ENCODE results near the gene C2CD5.
A peak's percentile ranks its signal among the peaks of the same experiment; 100 is the strongest.

Gene C2CD5, protein sequence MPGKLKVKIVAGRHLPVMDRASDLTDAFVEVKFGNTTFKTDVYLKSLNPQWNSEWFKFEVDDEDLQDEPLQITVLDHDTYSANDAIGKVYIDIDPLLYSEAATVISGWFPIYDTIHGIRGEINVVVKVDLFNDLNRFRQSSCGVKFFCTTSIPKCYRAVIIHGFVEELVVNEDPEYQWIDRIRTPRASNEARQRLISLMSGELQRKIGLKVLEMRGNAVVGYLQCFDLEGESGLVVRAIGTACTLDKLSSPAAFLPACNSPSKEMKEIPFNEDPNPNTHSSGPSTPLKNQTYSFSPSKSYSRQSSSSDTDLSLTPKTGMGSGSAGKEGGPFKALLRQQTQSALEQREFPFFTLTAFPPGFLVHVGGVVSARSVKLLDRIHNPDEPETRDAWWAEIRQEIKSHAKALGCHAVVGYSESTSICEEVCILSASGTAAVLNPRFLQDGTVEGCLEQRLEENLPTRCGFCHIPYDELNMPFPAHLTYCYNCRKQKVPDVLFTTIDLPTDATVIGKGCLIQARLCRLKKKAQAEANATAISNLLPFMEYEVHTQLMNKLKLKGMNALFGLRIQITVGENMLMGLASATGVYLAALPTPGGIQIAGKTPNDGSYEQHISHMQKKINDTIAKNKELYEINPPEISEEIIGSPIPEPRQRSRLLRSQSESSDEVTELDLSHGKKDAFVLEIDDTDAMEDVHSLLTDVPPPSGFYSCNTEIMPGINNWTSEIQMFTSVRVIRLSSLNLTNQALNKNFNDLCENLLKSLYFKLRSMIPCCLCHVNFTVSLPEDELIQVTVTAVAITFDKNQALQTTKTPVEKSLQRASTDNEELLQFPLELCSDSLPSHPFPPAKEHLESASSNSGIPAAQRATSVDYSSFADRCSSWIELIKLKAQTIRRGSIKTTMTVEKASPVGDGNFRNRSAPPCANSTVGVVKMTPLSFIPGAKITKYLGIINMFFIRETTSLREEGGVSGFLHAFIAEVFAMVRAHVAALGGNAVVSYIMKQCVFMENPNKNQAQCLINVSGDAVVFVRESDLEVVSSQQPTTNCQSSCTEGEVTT

DNA sequence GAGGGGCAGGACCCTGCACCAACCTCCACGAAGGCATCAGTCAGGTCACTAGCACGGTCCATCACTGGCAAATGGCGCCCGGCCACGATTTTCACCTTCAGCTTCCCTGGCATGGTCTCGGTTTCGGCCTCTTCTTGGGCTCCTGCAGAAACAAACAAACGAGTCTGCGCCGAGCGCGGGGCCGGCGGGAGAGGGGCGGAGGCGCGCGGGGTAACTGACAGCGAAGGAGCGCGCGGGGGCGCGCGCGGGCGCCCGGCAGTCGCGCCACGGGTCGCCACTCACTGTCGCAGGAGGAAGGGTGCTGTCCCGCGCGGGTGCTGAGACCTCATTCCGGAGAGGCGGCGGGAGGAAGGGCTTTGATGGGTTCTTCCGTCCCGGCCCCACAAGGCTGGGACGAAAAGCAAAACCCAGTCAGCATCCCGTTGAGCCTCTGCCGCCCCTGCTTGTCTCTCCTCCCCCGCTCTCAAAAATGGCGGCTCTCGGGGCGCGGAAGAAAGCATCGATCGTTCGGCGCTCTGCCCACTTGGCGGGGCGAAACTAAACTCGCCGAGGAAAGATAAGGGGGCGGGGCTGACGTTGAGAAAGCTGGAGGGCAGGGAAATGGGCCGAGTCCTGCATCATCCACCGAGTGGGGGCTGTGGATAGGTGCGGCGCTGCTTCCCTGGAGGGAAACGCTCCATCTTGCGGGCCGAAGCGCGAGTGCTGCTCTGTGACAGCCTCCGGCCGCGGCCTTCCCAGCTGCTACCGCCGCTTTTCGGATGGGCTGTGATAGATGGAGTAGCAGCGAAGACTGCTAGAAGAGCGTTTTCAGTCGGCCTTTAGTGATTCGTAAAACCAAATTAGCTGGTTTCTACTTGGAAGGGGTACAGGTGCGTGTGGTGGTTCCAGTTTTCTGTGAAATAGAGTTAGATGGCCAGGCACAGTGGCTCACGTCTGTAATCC, at the start of gene C2CD5:
Gene C2CD5, minus strand, starts transcription at position 505 of the 942 bp plus-strand sequence. Its CDS starts 392 bp downstream, at position 113.
- peak; percentile 95 for DNase-seq (ENCODE audit: extremely low read depth, insufficient read length)
- no peak for TF ChIP-seq CTCF (IDR thresholded peaks at IDR 0.05; ENCODE audit: insufficient read depth, low read length, poor library complexity, severe bottlenecking)
- Histone ChIP-seq H3K36me3 (ENCODE audit: control insufficient read depth, insufficient read depth, low read length) (no peaks in the 10 kb centered on the region), H3K27me3 (replicated peaks; ENCODE audit: control insufficient read depth, insufficient read depth, low read length) (no peaks in the 10 kb centered on the region), H3K4me3 (replicated peaks; ENCODE audit: low read depth, low read length) (peak within 1 kb of the TSS; percentile 80)

- no peak overlapping the region for H3K4me3 ChIP-seq (replicated peaks; ENCODE audit: low read depth, low read length)
- no peaks in the 10 kb centered on the region for H3K27me3 ChIP-seq (replicated peaks; ENCODE audit: control insufficient read depth, insufficient read depth, low read length)
- TF ChIP-seq CTCF (IDR thresholded peaks at IDR 0.05; ENCODE audit: insufficient read depth, low read length, poor library complexity, severe bottlenecking), result no peak
- H3K36me3 ChIP-seq (ENCODE audit: control insufficient read depth, insufficient read depth, low read length), result no peaks in the 10 kb centered on the region
- DNase-seq (ENCODE audit: extremely low read depth, insufficient read length), result no peak
Measured at GRCh38 chr12:22593864-22594263, 49.5 kb upstream of the C2CD5 start.

DNA sequence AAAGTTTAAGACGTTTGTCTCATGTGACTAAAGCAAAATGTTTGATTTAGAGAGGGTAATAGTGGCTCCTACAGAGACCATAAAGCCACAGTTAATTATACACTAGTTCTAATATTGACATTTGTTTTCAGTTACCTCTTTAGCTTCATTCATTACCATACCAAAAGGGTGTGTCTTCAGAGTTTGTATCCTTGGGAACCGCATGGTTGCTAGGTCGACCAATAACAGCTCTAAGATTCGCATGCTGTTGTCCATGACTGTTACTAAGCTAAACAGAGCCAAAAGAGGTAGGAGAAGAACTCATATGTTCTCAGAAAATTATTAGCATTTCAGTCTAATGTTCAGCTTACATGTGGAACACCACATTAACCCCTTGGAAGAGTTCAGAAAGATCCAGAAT, 44.5 kb upstream of the C2CD5 start:
- Histone ChIP-seq H3K27me3 (replicated peaks; ENCODE audit: control insufficient read depth, insufficient read depth, low read length) (no peaks in the 10 kb centered on the region), H3K36me3 (ENCODE audit: control insufficient read depth, insufficient read depth, low read length) (no peaks in the 10 kb centered on the region), H3K4me3 (replicated peaks; ENCODE audit: low read depth, low read length) (no peak overlapping the region)
- DNase-seq (ENCODE audit: extremely low read depth, insufficient read length), result no peak
- TF ChIP-seq CTCF (IDR thresholded peaks at IDR 0.05; ENCODE audit: insufficient read depth, low read length, poor library complexity, severe bottlenecking), result no peak

- Histone ChIP-seq H3K27me3 (replicated peaks; ENCODE audit: control insufficient read depth, insufficient read depth, low read length) (no peaks in the 10 kb centered on the region), H3K36me3 (ENCODE audit: control insufficient read depth, insufficient read depth, low read length) (no peaks in the 10 kb centered on the region), H3K4me3 (replicated peaks; ENCODE audit: low read depth, low read length) (no peak overlapping the region)
- DNase-seq (ENCODE audit: extremely low read depth, insufficient read length), result no peak
- TF ChIP-seq CTCF (IDR thresholded peaks at IDR 0.05; ENCODE audit: insufficient read depth, low read length, poor library complexity, severe bottlenecking), result no peak
Measured at GRCh38 chr12:22578328-22578727, 34.0 kb upstream of the C2CD5 start.

DNA sequence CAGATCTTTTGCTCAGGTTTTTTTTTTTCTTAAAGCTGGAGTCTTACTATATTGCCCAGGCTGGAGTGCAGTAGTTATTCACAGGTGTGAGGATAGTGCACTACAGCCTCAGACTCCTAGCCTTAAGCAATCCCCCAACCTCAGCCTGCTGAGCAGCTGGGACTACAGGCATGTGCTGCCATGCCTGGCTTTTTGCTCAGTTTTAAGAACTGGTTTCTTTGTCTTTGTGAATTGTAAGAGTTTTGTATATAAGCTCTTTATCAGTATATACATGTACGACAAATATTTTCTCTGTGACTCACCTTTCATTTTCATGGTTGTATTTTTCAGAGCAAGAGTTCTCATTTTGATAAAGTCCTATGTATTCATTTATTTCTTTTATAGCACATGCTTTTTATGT, 33.3 kb upstream of the C2CD5 start:
- no peaks in the 10 kb centered on the region for H3K27me3 ChIP-seq (replicated peaks; ENCODE audit: control insufficient read depth, insufficient read depth, low read length)
- H3K4me3 ChIP-seq (replicated peaks; ENCODE audit: low read depth, low read length), result no peak overlapping the region
- H3K36me3 ChIP-seq (ENCODE audit: control insufficient read depth, insufficient read depth, low read length), result no peaks in the 10 kb centered on the region
- DNase-seq (ENCODE audit: extremely low read depth, insufficient read length), result no peak
- no peak for TF ChIP-seq CTCF (IDR thresholded peaks at IDR 0.05; ENCODE audit: insufficient read depth, low read length, poor library complexity, severe bottlenecking)
